Neutrophil (primary cell): ENCODE data around the gene NSD2.

Experiments
- H3K27ac ChIP-seq: fragments of 200-600 bp; sonication (generic); 2 replicates; pipeline ENCODE4 v1.5.1; 2016; ENCODE audit warnings: mild to moderate bottlenecking, moderate library complexity
- H3K27me3 ChIP-seq: fragments of 200-600 bp; sonication (generic); 2 replicates; pipeline ENCODE4 v1.6.0; 2016; ENCODE audit warnings: mild to moderate bottlenecking
- H3K36me3 ChIP-seq: fragments of 200-600 bp; sonication (generic); 2 replicates; pipeline ENCODE4 v1.5.1; 2017
- H3K4me1 ChIP-seq, 2 experiments: fragments of 200-600 bp in 1 of 2; sonication (generic) in 1 of 2; 1 replicate in 1 of 2; 2 replicates in 1 of 2; pipeline versions ENCODE4 v1.5.1 to v1.6.1; 2013 to 2016; ENCODE audit warnings: low read depth in 1 of 2, low read length in 1 of 2, mild to moderate bottlenecking in 1 of 2, moderate library complexity in 1 of 2; ENCODE audit not compliant: control insufficient read depth in 1 of 2, insufficient read depth in 1 of 2
- H3K4me3 ChIP-seq, 2 experiments: fragments of 200-600 bp in 1 of 2; sonication (generic) in 1 of 2; 1 replicate in 1 of 2; 2 replicates in 1 of 2; pipeline ENCODE4 v1.5.1; 2013 to 2016; ENCODE audit warnings: low read depth in 1 of 2, low read length in 1 of 2, mild to moderate bottlenecking in 1 of 2, moderate library complexity in 1 of 2
- H3K9me3 ChIP-seq: fragments of 200-600 bp; sonication (generic); 2 replicates; pipeline ENCODE4 v1.5.1; 2016
- CTCF ChIP-seq: fragments of 200-600 bp; sonication (generic); IDR thresholded peaks from 2 replicates; pipeline ENCODE4 v1.5.1; 2016; ENCODE audit warnings: antibody characterized with exemption

The NSD2 gene

GRCh38 chr4:1863297-1864033 lies 7.7 kb upstream of the NSD2 start:
- no peak overlapping the region for H3K27ac ChIP-seq
- H3K9me3 ChIP-seq: no peaks in the 10 kb centered on the region
- peaks cover 6 to 16% of the 10 kb centered on the region in 2 experiments for H3K4me1 ChIP-seq
- no peak for TF ChIP-seq CTCF
- peaks cover 26% of the 10 kb centered on the region for H3K27me3 ChIP-seq
- H3K36me3 ChIP-seq: no peaks in the 10 kb centered on the region
- no peak overlapping the region for H3K4me3 ChIP-seq

GRCh38 chr4:1864076-1865008 lies 6.9 kb upstream of the NSD2 start:
- no peak overlapping the region for H3K27ac ChIP-seq
- H3K4me3 ChIP-seq: no peak overlapping the region
- no peaks in the 10 kb centered on the region for H3K9me3 ChIP-seq
- H3K4me1 ChIP-seq: peaks cover 6 to 17% of the 10 kb centered on the region in 2 experiments
- no peak for TF ChIP-seq CTCF
- no peaks in the 10 kb centered on the region for H3K36me3 ChIP-seq
- peaks cover 26% of the 10 kb centered on the region for H3K27me3 ChIP-seq

GRCh38 chr4:1866189-1866661 lies 5.0 kb upstream of the NSD2 start:
- Histone ChIP-seq H3K9me3 (no peaks in the 10 kb centered on the region), H3K36me3 (no peaks in the 10 kb centered on the region), H3K27ac (no peak overlapping the region), H3K4me1 (peaks cover 16 to 28% of the 10 kb centered on the region in 2 experiments), H3K4me3 (no peak overlapping the region), H3K27me3 (peaks cover 26% of the 10 kb centered on the region)
- TF ChIP-seq CTCF: no peak

GRCh38 chr4:1868293-1868692 lies 2.9 kb upstream of the NSD2 start:
- Histone ChIP-seq H3K27me3 (peaks cover 8% of the 10 kb centered on the region), H3K36me3 (no peaks in the 10 kb centered on the region), H3K9me3 (no peaks in the 10 kb centered on the region), H3K4me1 (peaks cover 21 to 26% of the 10 kb centered on the region in 2 experiments), H3K4me3 (no peak overlapping the region), H3K27ac (no peak overlapping the region)
- TF ChIP-seq CTCF: no peak

GRCh38 chr4:1868912-1869311 lies 2.3 kb upstream of the NSD2 start:
- no peaks in the 10 kb centered on the region for H3K9me3 ChIP-seq
- TF ChIP-seq CTCF: no peak
- H3K4me3 ChIP-seq: no peak overlapping the region
- peaks cover 21 to 23% of the 10 kb centered on the region in 2 experiments for H3K4me1 ChIP-seq
- H3K36me3 ChIP-seq: no peaks in the 10 kb centered on the region
- no peak overlapping the region for H3K27ac ChIP-seq
- H3K27me3 ChIP-seq: peaks cover 6% of the 10 kb centered on the region
